Measurements from ENCODE around the gene C16orf86. TPM values are rescaled to one million over a fixed set of nuclear protein-coding genes. Genes with fewer than 3 reads are reported as not detected.
A peak's percentile ranks its signal among the peaks of the same experiment; 100 is the strongest.

Gene C16orf86, protein sequence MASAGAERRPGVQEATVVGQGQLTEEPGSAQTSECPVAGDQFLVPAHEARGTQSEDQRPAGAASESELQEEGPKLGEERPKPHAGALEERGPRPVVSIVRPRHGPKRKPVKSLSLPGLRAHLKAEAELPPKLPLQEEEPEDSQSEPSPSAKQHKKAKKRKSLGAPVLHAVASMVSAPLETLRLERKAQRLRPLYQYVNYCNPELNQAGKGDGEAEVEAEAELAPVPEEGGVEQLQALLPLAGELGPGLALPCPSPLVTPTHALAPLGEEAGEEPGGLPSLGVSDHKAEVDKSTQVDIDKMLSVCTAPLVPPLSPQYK
- total RNA-seq = 1 to 10 TPM; 5.1 to 7.3 (median 5.9) TPM
- polyA plus RNA-seq = 1 to 10 TPM; 2.6 to 6.5 (median 4.5) TPM
- long read RNA-seq, donor 1, transcript C16orf86-201 (4 exons, 1,267 nt) = major isoform, 5 of 5 reads
- long read RNA-seq, donor 1, partial matches to known transcripts = 0 of 5 reads
- long read RNA-seq, donor 1, other reads (novel, unspliced or antisense) = 0 of 5 reads
- long read RNA-seq, donor 2, partial matches to known transcripts = 3 of 12 reads
- long read RNA-seq, donor 2, other reads (novel, unspliced or antisense) = 3 of 12 reads

DNA sequence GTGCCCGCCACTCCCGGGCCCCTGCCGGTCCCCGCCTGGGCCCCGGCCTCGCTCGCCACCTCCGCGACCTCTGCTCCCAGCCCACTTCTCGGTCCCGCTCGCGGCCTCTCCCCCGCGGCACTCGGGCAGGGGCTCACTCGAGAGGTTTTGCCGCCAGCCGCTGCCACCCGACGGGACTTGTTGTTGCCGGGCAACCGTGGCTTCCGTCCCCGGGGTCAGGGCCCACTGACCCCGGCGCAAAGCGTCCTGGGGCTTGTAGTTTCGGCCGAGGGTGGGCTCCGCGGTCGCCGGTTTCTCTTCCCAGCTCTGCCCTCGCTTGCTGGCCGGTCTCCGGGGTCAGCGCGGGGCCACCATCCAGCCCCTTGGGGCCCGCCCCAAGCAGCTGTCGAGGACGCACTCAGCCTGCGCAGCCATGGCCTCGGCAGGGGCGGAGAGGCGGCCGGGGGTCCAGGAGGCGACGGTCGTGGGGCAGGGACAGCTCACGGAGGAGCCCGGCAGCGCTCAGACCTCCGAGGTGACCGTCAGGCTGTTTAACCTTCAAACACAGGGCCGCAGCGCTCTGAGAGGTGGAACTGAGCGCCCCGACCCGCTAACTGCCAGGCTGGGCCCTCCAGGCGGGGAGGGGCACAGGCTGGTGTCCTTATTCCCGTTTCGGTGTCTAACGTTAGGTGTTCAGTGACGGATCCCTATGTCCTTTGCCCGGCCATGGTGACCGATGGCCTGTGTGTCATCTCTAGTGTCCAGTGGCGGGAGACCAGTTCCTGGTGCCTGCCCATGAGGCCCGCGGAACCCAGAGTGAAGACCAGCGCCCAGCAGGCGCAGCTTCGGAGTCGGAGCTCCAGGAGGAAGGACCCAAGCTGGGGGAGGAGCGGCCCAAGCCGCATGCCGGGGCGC lies at the start of gene C16orf86, which contains the start of gene ENKD1:
C16orf86 (plus strand) TSS at position 256 of the 894 bp plus-strand sequence; CDS start at position 413, 157 bp downstream.
ENKD1 (minus strand) TSS at position 192 of the 894 bp plus-strand sequence. CDS start 308 bp downstream, outside the sequence.
- Histone ChIP-seq H3K27me3 (ENCODE audit: insufficient read depth in 3 of 3, low read length in 2 of 3) (no peaks in the 10 kb centered on the region), H3K27ac (peak within 1 kb of the TSS; percentile 90), H3K4me3 (peak within 1 kb of the TSS; percentile 88), H3K4me1 (peaks cover 14% of the 10 kb centered on the region), H3K9me3 (no peaks in the 10 kb centered on the region), H3K36me3 (ENCODE audit: insufficient read depth in 1 of 2, low read depth in 1 of 2) (peaks cover 0 to 28% of the 10 kb centered on the region in 2 donors)
- ATAC-seq = peak; percentile 69 to 81 (median 76)
- TF ChIP-seq, protein P1, sequence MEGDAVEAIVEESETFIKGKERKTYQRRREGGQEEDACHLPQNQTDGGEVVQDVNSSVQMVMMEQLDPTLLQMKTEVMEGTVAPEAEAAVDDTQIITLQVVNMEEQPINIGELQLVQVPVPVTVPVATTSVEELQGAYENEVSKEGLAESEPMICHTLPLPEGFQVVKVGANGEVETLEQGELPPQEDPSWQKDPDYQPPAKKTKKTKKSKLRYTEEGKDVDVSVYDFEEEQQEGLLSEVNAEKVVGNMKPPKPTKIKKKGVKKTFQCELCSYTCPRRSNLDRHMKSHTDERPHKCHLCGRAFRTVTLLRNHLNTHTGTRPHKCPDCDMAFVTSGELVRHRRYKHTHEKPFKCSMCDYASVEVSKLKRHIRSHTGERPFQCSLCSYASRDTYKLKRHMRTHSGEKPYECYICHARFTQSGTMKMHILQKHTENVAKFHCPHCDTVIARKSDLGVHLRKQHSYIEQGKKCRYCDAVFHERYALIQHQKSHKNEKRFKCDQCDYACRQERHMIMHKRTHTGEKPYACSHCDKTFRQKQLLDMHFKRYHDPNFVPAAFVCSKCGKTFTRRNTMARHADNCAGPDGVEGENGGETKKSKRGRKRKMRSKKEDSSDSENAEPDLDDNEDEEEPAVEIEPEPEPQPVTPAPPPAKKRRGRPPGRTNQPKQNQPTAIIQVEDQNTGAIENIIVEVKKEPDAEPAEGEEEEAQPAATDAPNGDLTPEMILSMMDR (IDR thresholded peaks at IDR 0.05) = no peak
- intact Hi-C loops (cut with DNase I) = loop anchor here (2.0 to 5.0 kb wide), 3 partner anchors 50 to 146 kb away; partner anchors contain the start of gene GFOD2 (in 1 of the 2)
- DNase-seq = peak; percentile 88 to 93
- 5 to 10% (median 6%) methylated on average over 54 to 78 of the region's 78 CpGs for WGBS, 3 donors

DNA sequence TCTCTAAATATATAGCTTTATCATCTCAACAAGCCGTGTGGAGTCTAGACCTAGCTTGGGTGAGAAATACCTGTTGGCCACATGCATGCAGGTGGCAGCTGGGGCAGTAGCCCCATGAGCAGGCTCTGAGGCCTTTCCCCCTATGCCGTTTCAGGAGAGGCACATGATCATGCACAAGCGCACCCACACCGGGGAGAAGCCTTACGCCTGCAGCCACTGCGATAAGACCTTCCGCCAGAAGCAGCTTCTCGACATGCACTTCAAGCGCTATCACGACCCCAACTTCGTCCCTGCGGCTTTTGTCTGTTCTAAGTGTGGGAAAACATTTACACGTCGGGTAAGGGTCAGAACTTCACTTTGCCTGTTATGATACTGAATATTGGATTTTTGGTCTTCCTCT lies 38.4 kb upstream of the C16orf86 start:
- no peaks in the 10 kb centered on the region for H3K9me3 ChIP-seq
- no peak overlapping the region for H3K4me3 ChIP-seq
- H3K27me3 ChIP-seq (ENCODE audit: insufficient read depth in 3 of 3, low read length in 2 of 3) = no peaks in the 10 kb centered on the region
- no peaks in the 10 kb centered on the region for H3K4me1 ChIP-seq
- intact Hi-C loops (cut with DNase I) = no loop called here
- ATAC-seq = no peak
- no peak for DNase-seq
- 95 to 96% (median 95%) methylated on average over 14 of the region's 14 CpGs for WGBS, 3 donors
- no peak overlapping the region for H3K27ac ChIP-seq
- TF ChIP-seq, protein P1 (IDR thresholded peaks at IDR 0.05) = no peak
- peaks cover 11 to 96% of the 10 kb centered on the region in 2 donors for H3K36me3 ChIP-seq (ENCODE audit: insufficient read depth in 1 of 2, low read depth in 1 of 2)

DNA sequence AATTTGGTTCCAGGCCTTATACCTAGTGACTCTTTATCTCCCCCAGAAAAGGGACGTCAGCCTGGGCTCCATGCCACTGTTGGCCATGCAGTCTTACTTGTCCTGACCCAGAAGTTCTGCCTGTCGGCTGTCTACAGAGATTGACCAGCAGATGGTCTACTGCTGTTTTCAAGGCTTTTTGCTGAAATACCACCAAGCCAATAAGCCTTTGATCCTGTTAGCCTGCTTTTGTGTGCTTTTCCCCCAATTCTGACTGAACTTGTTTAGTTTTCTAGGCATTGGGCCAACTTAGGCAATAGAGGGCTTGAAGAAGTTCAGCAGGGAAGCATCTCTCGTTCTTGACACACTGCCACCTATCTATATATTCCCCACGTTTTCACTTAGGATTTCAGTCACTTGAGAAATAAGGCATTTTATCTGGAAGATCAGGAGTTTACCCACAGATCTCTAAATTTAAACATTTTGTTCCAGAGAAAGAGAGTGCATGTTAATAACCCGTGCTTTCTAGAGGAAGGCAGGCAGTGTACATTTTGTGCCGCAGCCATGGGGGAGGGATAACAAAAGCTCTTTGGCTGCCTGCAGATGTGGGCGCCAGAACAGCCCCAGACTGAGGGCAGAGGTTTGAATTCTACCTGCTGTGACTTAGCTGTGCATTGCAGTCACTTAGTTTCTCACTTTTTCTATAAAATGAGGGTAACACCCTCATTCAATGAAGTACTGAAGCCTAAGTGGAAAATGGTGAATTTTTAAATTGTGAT lies 34.0 kb upstream of the C16orf86 start:
- TF ChIP-seq, protein P1 (IDR thresholded peaks at IDR 0.05) = no peak
- H3K27ac ChIP-seq = no peak overlapping the region
- no peaks in the 10 kb centered on the region for H3K9me3 ChIP-seq
- peaks cover 11 to 95% of the 10 kb centered on the region in 2 donors for H3K36me3 ChIP-seq (ENCODE audit: insufficient read depth in 1 of 2, low read depth in 1 of 2)
- H3K4me3 ChIP-seq = no peak overlapping the region
- intact Hi-C loops (cut with DNase I) = no loop called here
- DNase-seq = no peak
- WGBS, 3 donors = 59 to 63% (median 61%) methylated on average over 7 of the region's 7 CpGs
- H3K4me1 ChIP-seq = no peaks in the 10 kb centered on the region
- no peak for ATAC-seq
- no peaks in the 10 kb centered on the region for H3K27me3 ChIP-seq (ENCODE audit: insufficient read depth in 3 of 3, low read length in 2 of 3)

DNA sequence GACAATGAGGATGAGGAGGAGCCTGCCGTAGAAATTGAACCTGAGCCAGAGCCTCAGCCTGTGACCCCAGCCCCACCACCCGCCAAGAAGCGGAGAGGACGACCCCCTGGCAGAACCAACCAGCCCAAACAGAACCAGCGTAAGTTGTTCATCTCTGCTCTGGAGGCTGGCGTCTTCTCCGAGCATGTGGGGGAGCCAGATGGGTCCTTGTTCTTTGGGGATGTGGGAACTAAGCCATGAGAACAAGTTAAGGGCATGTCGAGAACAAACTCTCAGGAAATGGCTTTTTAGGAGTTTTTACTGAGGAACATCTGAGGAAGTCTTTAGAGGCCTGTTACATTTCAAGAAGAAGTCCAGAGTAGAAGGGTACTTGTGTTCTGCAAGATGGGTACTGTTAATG lies 29.9 kb upstream of the C16orf86 start:
- 84 to 89% (median 86%) methylated on average over 8 of the region's 8 CpGs for WGBS, 3 donors
- no peak for DNase-seq

More for the DNA sequence above, 29.9 kb upstream of the C16orf86 start:
- Histone ChIP-seq H3K27ac (no peak overlapping the region), H3K36me3 (ENCODE audit: insufficient read depth in 1 of 2, low read depth in 1 of 2) (peaks cover 14 to 74% of the 10 kb centered on the region in 2 donors), H3K9me3 (no peaks in the 10 kb centered on the region), H3K27me3 (ENCODE audit: insufficient read depth in 3 of 3, low read length in 2 of 3) (no peaks in the 10 kb centered on the region), H3K4me3 (no peak overlapping the region), H3K4me1 (peaks cover 14% of the 10 kb centered on the region)
- TF ChIP-seq, protein P1 (IDR thresholded peaks at IDR 0.05) = no peak
- intact Hi-C loops (cut with DNase I) = loop anchor here in 1 of 2 donors (2.0 kb wide), 1 partner anchor 20 kb away; no protein-coding TSS in a partner anchor
- ATAC-seq = no peak
